ENCODE results near the gene PARD3. TPM values are rescaled to one million over a fixed set of nuclear protein-coding genes. Genes with fewer than 3 reads are reported as not detected.

PARD3 gene
- total RNA-seq, 1 donor from 2014 or later, result 26.0 TPM

DNA sequence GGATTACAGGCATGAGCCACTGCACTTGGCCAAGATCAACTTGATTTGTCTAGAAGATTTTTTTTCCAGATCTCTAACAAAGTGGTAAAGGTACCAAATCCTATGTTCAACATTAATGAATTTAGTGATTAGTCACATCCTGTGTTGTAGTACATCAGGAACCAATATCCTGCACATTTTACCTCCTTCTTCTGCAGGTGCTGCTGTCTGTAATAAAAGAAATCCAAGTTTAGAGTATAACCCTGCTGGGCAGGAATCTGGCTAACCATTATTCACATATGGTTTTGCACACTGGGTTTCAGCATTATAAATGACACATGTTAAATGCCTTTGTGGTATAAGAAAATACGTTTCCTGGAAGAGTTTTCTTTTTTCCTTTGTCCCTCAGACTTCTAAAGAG, 10.8 kb downstream of the PARD3 start:
- Mint-ChIP-seq H3K27me3 (ENCODE audit: low read depth) (no peaks in the 10 kb centered on the region), H3K36me3 (ENCODE audit: low read depth) (no peaks in the 10 kb centered on the region), H3K27ac (ENCODE audit: unreplicated experiment) (no peak overlapping the region), H3K9me3 (ENCODE audit: low read depth) (no peaks in the 10 kb centered on the region), H3K4me3 (ENCODE audit: unreplicated experiment) (no peak overlapping the region), H3K4me1 (ENCODE audit: low read depth) (peaks cover 22% of the 10 kb centered on the region)
- TF ChIP-seq, protein P1, sequence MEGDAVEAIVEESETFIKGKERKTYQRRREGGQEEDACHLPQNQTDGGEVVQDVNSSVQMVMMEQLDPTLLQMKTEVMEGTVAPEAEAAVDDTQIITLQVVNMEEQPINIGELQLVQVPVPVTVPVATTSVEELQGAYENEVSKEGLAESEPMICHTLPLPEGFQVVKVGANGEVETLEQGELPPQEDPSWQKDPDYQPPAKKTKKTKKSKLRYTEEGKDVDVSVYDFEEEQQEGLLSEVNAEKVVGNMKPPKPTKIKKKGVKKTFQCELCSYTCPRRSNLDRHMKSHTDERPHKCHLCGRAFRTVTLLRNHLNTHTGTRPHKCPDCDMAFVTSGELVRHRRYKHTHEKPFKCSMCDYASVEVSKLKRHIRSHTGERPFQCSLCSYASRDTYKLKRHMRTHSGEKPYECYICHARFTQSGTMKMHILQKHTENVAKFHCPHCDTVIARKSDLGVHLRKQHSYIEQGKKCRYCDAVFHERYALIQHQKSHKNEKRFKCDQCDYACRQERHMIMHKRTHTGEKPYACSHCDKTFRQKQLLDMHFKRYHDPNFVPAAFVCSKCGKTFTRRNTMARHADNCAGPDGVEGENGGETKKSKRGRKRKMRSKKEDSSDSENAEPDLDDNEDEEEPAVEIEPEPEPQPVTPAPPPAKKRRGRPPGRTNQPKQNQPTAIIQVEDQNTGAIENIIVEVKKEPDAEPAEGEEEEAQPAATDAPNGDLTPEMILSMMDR (IDR thresholded peaks at IDR 0.05), result no peak
- no peak for DNase-seq (ENCODE audit: low spot score)

DNA sequence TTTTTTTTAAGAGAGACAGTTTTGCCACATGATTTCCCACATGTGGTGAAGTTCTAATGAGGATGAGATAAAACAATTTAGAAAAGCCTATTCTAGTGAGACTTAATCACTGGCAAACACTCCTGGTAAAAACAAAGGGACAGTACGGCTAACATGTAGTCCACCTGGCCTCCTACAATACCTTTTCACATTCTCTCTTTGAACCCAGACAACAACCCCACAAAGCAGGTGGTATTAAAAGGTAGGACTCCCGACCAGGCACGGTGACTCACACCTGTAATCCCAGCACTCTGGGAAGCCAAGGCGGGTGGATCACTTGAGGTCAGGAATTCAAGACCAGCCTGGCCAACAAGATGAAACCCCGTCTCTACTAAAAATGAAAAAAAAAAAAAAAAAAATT, 12.4 kb downstream of the PARD3 start:
- no peak overlapping the region for H3K4me3 Mint-ChIP-seq (ENCODE audit: unreplicated experiment)
- TF ChIP-seq, protein P1 (IDR thresholded peaks at IDR 0.05), result no peak
- H3K9me3 Mint-ChIP-seq (ENCODE audit: low read depth), result no peaks in the 10 kb centered on the region
- peaks cover 12% of the 10 kb centered on the region for H3K4me1 Mint-ChIP-seq (ENCODE audit: low read depth)
- no peaks in the 10 kb centered on the region for H3K27me3 Mint-ChIP-seq (ENCODE audit: low read depth)
- H3K36me3 Mint-ChIP-seq (ENCODE audit: low read depth), result peaks cover 4% of the 10 kb centered on the region
- H3K27ac Mint-ChIP-seq (ENCODE audit: unreplicated experiment), result no peak overlapping the region
- DNase-seq (ENCODE audit: low spot score), result no peak

DNA sequence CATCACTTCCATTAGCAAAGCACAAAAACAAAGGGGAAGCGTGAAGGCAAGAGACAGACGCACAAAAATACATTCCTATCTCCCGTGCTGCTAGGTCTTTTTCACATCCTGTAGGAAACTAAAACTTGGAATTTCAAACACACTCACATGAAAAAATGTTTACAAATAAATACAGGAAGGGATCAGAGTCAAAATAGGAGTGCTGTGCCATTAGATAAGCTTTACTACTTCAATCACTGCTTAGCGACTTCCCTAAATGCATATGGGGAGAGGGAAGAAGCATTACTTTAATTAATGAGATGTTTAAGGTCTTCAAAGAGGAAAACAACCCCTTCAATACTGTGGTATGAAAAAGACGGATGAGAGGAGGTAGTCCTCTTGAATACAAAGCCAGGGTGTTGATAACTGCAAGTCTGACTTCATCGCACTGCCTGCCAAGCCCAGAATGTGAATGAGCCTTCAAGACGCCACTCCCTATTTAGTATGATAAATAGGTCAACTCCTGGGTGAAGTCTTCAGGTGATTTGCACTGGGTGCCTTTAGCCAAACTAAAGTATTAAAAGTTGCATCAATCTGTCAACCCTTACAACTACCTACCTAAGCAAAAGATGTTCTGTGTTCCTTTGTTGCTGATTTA, 13.9 kb downstream of the PARD3 start:
- peaks cover 4% of the 10 kb centered on the region for H3K36me3 Mint-ChIP-seq (ENCODE audit: low read depth)
- DNase-seq (ENCODE audit: low spot score), result no peak
- peaks cover 15% of the 10 kb centered on the region for H3K4me1 Mint-ChIP-seq (ENCODE audit: low read depth)
- peak overlapping the region; percentile 23 for H3K27ac Mint-ChIP-seq (ENCODE audit: unreplicated experiment)
- H3K4me3 Mint-ChIP-seq (ENCODE audit: unreplicated experiment), result peak overlapping the region; percentile 37
- H3K9me3 Mint-ChIP-seq (ENCODE audit: low read depth), result no peaks in the 10 kb centered on the region
- TF ChIP-seq, protein P1 (IDR thresholded peaks at IDR 0.05), result no peak
- H3K27me3 Mint-ChIP-seq (ENCODE audit: low read depth), result no peaks in the 10 kb centered on the region

DNA sequence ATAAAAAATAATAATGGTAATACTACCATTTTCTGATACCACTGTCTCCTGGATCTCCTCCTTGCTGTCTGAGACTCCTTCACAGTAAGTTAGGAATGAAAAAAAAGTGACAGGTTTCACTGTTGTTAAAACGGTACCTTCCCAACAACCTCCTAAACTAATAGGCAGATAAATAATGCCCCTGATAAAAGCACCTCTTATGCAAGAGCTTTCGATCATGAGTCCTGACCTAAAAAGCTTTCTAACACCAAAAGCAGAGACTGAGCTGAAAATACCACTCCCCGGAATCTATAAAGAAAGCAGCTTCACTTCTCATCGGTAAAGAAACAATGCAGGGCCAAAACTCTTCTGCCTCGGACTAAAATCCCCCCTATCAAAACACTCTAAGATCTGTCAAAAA, 14.5 kb downstream of the PARD3 start:
- TF ChIP-seq, protein P1 (IDR thresholded peaks at IDR 0.05), result no peak
- Mint-ChIP-seq H3K4me1 (ENCODE audit: low read depth) (peaks cover 15% of the 10 kb centered on the region), H3K27me3 (ENCODE audit: low read depth) (no peaks in the 10 kb centered on the region), H3K36me3 (ENCODE audit: low read depth) (peaks cover 6% of the 10 kb centered on the region), H3K9me3 (ENCODE audit: low read depth) (no peaks in the 10 kb centered on the region), H3K4me3 (ENCODE audit: unreplicated experiment) (peak overlapping the region; percentile 37), H3K27ac (ENCODE audit: unreplicated experiment) (peak overlapping the region; percentile 23)
- DNase-seq (ENCODE audit: low spot score), result no peak

DNA sequence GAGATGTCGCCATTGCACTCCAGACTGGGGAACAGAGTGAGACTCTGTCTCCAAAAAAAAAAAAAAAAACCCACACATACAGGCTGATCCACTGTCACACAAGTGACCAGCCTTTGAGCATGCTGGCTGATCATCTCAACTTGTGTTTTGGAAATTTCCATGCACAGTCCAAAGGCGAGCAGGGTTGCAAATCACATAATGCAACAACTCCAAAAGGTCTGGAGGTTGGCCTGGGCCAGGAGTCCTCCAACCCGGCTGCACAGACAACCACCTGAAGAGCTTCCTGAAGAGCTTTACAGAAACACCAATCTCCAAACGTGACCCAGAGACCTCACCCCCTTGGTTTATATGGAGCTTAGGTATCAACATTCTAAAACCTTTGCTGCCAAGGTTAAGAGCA, 16.4 kb downstream of the PARD3 start:
- peaks cover 15% of the 10 kb centered on the region for H3K4me1 Mint-ChIP-seq (ENCODE audit: low read depth)
- H3K9me3 Mint-ChIP-seq (ENCODE audit: low read depth), result no peaks in the 10 kb centered on the region
- H3K36me3 Mint-ChIP-seq (ENCODE audit: low read depth), result peaks cover 6% of the 10 kb centered on the region
- no peaks in the 10 kb centered on the region for H3K27me3 Mint-ChIP-seq (ENCODE audit: low read depth)
- no peak overlapping the region for H3K27ac Mint-ChIP-seq (ENCODE audit: unreplicated experiment)
- DNase-seq (ENCODE audit: low spot score), result no peak
- TF ChIP-seq, protein P1 (IDR thresholded peaks at IDR 0.05), result no peak
- H3K4me3 Mint-ChIP-seq (ENCODE audit: unreplicated experiment), result no peak overlapping the region

All from chondrocyte (in vitro differentiated cells).